Lung (tissue), 12 donors: ENCODE data around the gene NETO1. TPM values are rescaled to one million over a fixed set of nuclear protein-coding genes. Genes with fewer than 3 reads are reported as not detected.

ENCODE experiments used
- ATAC-seq: fragments of 200-7000 bp; cut with Tn5 transposase; one replicate; pipeline ENCODE4 v1.9.1; 2020; ENCODE audit warnings: moderate number of reproducible peaks; ENCODE audit not compliant: insufficient read depth, low FRiP score
- DNase-seq, 3 donors: peaks; one replicate each; pipeline ENCODE4 v3.0.0-alpha.2; 2013 to 2017
- H3K27ac ChIP-seq, 2 donors: one replicate each; pipeline ENCODE4 v1.5.1; 2013; ENCODE audit warnings: mild to moderate bottlenecking in 2 of 2, moderate library complexity in 2 of 2, control low read depth in 1 of 2, inconsistent platforms in 1 of 2, low read depth in 1 of 2, low read length in 1 of 2
- H3K27me3 ChIP-seq, 3 donors: one replicate each; pipeline ENCODE4 v1.5.1; 2013; ENCODE audit warnings: low read length in 2 of 3; ENCODE audit not compliant: control insufficient read depth in 3 of 3, insufficient read depth in 3 of 3
- H3K36me3 ChIP-seq, 4 donors: one replicate each; pipeline ENCODE4 v1.5.1; 2013; ENCODE audit warnings: low read length in 4 of 4, mild to moderate bottlenecking in 1 of 4, moderate library complexity in 1 of 4; ENCODE audit not compliant: control insufficient read depth in 4 of 4, insufficient read depth in 4 of 4
- H3K4me1 ChIP-seq, 5 donors: one replicate each; pipeline ENCODE4 v1.5.1; 2013; ENCODE audit warnings: low read length in 5 of 5, mild to moderate bottlenecking in 2 of 5, moderate library complexity in 1 of 5; ENCODE audit not compliant: control insufficient read depth in 5 of 5, insufficient read depth in 5 of 5
- H3K4me3 ChIP-seq: one replicate; pipeline ENCODE4 v1.5.1; 2013; ENCODE audit warnings: mild to moderate bottlenecking, control low read depth, moderate library complexity
- H3K9ac ChIP-seq, 2 donors: one replicate each; pipeline ENCODE4 v1.5.1; 2013; ENCODE audit warnings: low read length in 2 of 2, control low read depth in 1 of 2; ENCODE audit not compliant: insufficient read depth in 1 of 2
- H3K9me3 ChIP-seq, 4 donors: one replicate each; pipeline ENCODE4 v1.5.1; 2013; ENCODE audit warnings: low read length in 3 of 4, mild to moderate bottlenecking in 1 of 4, moderate library complexity in 1 of 4; ENCODE audit not compliant: control insufficient read depth in 4 of 4, insufficient read depth in 3 of 4
- CTCF ChIP-seq: IDR thresholded peaks from 2 replicates; pipeline ENCODE4 v1.5.1; 2012; ENCODE audit warnings: mild to moderate bottlenecking; ENCODE audit errors: control extremely low read depth, extremely low read depth
- WGBS, 2 donors: extraction: QIAGEN DNeasy Blood & Tissue Kit; methylation state at CpG; one replicate each; pipeline ENCODE4 v1.1.7; 2013; 5-methylcytosine and 5-hydroxymethylcytosine counted together
- polyA plus RNA-seq, 2 donors: library from polyadenylated mRNA; stranded (reverse); fragments of 200-250 nt; gene quantifications; one replicate each; pipeline ENCODE4 v1.2.1, GENCODE V29; 2013
- total RNA-seq, 2 donors: library from RNA; depleted of rRNA in 1 of 2; stranded (reverse); fragments of >200 nt in 1 of 2; gene quantifications; one replicate each; pipeline ENCODE4 v1.2.1, GENCODE V29; 2014 to 2021
- donor health status: control.
- donor health status: control.
- donor health status: Bipolar disorder and iron deficiency.
- donor health status: healthy.
- donor health status: DM: yes; HTN: yes; CAD: no.

NETO1 gene
- total and polyA plus RNA-seq, 4 donors = 0.05 TPM; not detected in 3

GRCh38 chr18:72878561-72878960, 10.8 kb upstream of the NETO1 start:
- H3K27me3 ChIP-seq = peaks cover 0 to 2% (median 0%) of the 10 kb centered on the region in 3 donors
- no peak overlapping the region for H3K4me3 ChIP-seq
- no peaks in the 10 kb centered on the region for H3K36me3 ChIP-seq
- 70 to 84% methylated on average over 3 of the region's 3 CpGs for WGBS, 2 donors
- H3K27ac ChIP-seq = no peak overlapping the region
- DNase-seq (no peak), ATAC-seq (no peak)
- no peak for TF ChIP-seq CTCF
- peaks cover 0 to 5% (median 0%) of the 10 kb centered on the region in 5 donors for H3K4me1 ChIP-seq
- no peak overlapping the region for H3K9ac ChIP-seq
- no peaks in the 10 kb centered on the region for H3K9me3 ChIP-seq

- WGBS, 2 donors = 65 to 77% methylated on average over 2 of the region's 2 CpGs
- ATAC-seq = no peak
- no peak for DNase-seq
- H3K4me1 ChIP-seq = peaks cover 0 to 5% (median 0%) of the 10 kb centered on the region in 5 donors
- no peaks in the 10 kb centered on the region for H3K9me3 ChIP-seq
- H3K9ac ChIP-seq = no peak overlapping the region
- no peak overlapping the region for H3K27ac ChIP-seq
- no peak for TF ChIP-seq CTCF
- H3K36me3 ChIP-seq = no peaks in the 10 kb centered on the region
- no peak overlapping the region for H3K4me3 ChIP-seq
- peaks cover 0 to 2% (median 0%) of the 10 kb centered on the region in 3 donors for H3K27me3 ChIP-seq
Measured at GRCh38 chr18:72878143-72878542, 10.4 kb upstream of the NETO1 start.

GRCh38 chr18:72871091-72871490, 3.3 kb upstream of the NETO1 start:
- Histone ChIP-seq H3K4me1 (peaks cover 0 to 19% (median 0%) of the 10 kb centered on the region in 5 donors), H3K27ac (no peak overlapping the region), H3K9me3 (peaks cover 0 to 15% (median 0%) of the 10 kb centered on the region in 4 donors), H3K9ac (no peak overlapping the region), H3K4me3 (no peak overlapping the region), H3K27me3 (peaks cover 23 to 50% (median 29%) of the 10 kb centered on the region in 3 donors), H3K36me3 (no peaks in the 10 kb centered on the region)
- TF ChIP-seq CTCF = no peak
- DNase-seq = peak in 1 of 3 donors; percentile 6
- 53% methylated on average over 5 of the region's 5 CpGs for WGBS, 2 donors
- ATAC-seq = no peak
